ENCODE results near the gene ITPR2.
"Not testable (repeated sequence)": the region's sequence is repeated elsewhere in the genome, so short reads cannot be mapped to it uniquely, and the experiment has no call there.

ITPR2 gene

DNA sequence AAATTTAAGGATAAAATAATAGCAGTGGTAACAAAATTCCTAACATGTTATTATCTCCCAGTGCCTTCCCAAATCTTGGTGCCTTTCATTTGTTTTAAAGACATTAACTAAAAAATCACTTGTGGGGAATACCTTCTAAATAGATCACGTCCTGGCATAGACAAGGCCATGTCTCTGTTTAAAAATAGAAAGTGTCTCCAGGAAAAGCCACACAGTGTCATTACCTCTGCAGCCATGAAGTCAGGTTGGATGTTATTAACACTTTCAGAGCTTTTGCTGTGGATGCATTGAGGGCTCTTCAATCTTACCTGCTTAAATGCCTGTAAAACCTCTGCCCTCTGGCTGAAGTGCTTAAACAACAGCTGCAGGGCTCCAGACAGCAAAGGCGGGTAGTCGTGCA, 211.1 kb downstream of the ITPR2 start:
- no peak for DNase-seq (ENCODE audit: low spot score)

DNA sequence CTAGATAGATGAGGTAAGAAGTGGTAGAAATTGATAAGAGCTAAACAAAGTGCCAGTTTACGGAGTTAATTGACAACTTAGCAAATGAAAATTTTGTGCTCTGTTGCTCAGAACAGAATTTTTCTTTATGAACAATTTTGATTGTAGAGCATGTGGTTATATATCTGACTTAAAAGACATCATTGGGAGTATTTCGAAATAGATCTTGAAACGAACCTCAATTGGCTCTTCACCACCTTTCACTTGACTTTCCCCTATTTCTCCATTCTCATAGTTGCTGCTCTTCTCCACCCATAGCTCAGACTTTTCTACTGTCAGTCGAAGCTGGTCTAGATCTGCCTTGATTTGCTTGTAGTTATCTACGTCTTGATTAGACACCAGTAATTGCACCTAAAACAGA, 212.1 kb downstream of the ITPR2 start:
- DNase-seq (ENCODE audit: low spot score) = no peak

DNA sequence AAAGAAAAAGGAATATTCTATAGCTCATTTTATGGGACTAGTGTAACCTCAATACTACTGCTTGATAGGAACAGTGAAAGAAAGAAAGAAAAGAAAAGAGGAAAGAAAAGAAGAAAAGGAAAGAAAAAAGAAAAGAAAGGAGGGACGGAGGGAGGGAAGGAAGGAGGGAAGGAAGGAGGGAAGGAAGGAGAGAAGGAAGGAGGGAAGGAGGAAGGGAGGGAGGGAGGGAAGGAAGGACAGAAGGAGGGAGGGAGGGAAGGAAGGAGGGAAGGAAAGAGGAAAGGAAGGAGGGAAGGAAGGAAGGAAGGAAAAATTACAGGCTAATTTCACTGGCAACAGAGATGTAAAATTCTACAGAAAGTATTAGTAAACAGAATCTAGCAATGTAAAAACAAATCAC, 215.5 kb downstream of the ITPR2 start:
- no peak for DNase-seq (ENCODE audit: low spot score)

DNA sequence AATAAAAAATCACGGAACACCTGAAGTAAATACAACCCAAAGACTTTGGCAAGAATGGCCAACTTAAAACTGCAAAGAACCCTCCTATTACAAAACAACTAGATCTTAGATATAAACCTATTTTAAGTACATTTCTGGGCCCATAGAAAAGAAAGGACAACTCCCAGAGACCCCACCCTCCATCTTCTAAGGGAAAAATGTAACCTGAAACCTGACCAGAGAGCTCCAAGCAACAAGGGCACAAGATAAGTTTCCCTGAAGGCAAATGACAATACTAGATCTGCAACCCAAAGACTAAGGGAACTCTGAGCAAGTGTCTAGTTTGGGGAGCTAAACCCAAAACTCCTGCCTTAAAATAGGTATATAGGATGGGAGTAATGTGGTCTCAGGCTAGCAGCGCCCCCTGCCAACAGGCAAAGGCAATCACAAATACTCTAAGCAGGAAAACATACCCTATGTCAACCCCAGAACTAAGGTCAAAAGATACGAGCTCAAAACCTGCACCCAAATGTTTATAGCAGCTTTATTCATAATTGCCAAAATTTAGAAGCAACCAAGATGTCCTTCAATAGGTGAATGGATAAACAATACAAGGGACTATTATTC, 218.9 kb downstream of the ITPR2 start:
- no peak for DNase-seq (ENCODE audit: low spot score)

DNA sequence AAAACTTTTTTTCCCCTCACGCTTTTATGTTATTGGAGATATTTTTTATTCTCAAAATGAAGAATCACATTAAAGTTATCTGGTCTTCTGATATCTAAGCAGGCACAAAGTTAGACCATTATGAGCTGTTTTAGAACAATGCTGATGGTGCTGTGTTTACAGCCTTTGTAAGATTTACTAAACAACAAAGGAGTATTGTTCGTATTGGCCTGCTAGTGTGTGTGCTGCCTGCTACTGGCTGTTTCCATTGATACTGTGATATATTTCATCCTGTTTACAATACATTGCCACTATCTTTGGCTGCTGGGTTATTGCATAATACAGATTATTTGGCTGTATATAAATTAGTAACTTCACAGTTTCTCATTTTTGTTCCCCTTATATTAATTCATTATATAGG, 220.8 kb downstream of the ITPR2 start:
- no peak for DNase-seq (ENCODE audit: low spot score)

DNA sequence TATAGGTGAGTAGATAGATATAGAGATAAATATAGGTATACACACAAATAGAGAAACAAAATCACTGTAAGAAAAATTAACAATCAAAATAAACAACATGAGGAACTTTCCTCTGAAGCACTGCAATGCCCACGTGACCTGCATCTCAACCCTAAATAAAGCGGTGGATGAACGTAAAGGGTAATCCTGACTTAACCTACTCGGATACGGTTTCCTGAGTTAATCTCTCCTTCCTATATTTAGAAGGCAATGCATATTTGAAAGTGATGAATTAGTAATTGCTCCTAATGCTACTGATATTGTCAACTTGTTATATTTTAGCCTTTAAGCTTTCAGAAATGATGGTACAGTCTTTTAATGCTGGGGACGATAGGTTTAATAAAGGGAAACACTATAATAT, 221.4 kb downstream of the ITPR2 start:
- DNase-seq (ENCODE audit: low spot score) = no peak

DNA sequence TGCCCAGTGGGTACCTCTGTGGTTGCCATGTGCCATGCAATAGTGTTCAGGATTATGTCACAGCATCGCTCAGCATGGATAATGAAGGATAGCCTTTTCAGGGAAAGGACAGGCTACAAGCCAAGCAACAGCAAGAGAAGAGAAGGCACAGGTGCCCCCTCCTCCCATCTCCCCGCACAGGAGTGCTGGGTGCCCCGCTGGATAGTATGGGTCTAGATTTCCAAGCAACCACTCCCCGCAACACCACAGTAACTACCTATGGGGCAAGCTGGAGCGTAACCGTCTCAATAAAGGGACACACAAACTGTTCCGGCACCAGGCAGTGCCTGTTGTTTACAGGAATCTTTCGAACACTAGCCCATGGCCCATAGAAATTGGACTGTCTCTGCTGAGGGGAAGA, 222.2 kb downstream of the ITPR2 start:
- no peak for DNase-seq (ENCODE audit: low spot score)

DNA sequence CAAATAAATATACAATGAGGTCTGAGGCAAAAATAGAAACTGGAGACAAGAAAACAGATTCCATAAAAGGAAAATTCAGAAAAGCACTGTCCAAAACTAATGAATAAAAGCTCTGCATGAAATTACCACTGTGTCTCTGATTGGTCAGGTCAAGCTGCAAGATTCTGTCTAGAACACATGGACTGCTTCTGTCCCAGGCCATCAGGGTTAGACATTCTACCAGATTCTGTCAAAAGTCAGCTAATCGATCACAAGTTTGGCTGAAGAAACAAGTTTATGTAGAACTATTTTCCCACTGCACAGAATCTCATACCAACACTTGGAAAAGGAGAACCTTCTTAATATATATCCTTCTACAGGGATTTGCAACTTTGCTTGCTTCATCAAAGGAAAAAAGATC, 223.0 kb downstream of the ITPR2 start:
- DNase-seq (ENCODE audit: low spot score) = no peak

DNA sequence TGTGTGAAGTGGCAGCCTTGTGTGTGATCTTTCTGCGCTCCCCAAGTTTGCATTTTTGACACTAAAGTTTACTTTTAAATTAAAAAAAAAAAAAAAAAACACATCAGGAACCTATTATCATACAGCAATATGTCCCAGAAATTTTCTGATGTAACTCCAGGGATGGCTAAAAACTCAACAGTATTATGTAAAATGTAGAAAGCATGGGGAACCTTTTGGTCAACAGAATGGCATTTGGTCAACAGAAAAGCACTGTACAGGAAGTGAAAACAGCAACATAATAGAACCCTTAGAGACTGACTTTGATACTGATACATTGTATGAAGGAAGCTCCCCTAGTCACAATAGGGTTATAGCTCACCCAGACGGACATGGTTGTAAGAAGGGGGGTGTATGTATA, 224.3 kb downstream of the ITPR2 start:
- DNase-seq (ENCODE audit: low spot score) = no peak

DNA sequence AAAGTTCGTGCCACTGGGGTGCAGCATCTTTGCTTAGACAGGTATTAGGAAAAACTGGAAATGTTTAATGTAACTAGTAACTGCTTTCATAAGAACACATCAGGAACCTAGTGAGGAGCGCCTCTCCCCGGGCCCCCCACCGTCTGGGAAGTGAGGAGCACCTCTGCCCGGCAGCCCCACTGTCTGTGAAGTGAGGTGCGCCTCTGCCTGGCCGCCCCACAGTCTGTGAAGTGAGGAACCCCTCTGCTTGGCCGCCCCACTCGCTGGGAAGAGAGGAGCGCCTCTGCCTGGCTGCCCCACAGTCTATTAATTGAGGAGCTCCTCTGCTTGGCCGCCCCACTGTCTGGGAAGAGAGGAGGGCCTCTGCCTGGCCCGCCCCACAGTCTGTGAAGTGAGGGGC, 224.7 kb downstream of the ITPR2 start:
- DNase-seq (ENCODE audit: low spot score) = no peak

DNA sequence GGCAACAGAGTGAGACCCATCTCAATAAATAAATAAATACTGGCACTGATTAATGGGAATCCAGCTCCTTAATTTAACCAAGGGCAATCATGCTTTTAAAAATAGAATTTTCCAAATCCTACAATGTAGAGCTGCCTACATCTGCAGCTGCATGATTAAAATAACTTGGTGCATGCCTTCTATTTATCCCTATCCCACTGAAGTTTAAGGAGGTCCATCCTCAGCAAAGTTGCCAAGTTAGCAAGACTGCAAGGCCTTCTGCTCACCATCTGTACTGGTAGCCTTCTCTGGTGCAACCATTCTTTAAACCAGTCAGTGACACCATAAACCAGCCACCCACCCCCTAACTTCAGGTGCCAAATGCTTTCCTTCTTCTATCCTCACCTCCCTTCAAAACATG, 226.1 kb downstream of the ITPR2 start:
- no peak for DNase-seq (ENCODE audit: low spot score)

DNA sequence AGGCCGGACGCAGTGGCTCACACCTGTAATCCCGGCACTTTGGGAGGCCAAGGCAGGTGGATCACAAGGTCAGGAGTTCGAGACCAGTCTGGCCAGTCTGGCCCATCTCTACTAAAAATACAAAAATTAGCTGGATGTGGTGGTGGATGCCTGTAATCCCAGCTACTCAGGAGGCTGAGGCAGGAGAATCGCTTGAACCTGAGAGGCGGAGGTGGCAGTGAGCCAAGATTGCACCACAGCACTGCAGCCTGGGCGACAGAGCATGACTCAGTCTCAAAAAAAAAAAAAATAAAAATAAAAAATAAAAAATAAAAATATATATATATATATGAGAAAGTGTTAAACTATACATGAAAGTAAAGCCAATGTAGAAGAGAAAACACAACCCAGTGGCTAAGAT, 228.2 kb downstream of the ITPR2 start:
- not testable (repeated sequence) for DNase-seq (ENCODE audit: low spot score)

DNA sequence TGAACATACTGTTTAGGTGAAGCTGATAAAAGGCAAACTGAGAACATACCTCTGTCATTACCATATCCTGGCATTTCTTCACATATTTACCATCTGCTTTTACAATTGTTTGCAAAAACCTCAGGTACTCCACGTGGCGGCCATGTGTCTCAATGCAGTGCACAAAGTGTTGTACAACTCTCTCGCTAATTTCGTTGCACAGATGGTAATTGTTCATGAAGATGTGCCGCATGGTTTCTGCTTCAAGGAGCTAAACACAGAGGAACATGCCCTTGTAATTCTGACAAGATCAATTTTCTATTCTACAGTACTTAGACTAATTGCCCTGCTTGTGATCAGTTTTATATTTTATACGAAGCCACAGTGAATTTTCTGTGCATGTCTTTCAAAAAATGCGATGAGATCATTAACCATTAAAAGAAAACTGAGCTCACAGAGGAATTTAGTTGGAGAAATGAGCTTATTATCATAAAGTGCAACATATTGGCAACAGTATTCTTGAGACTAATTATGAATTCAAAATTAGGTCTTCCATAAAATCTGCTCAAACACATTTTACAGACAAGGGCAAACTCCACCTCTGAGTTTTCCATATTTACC, 233.8 kb downstream of the ITPR2 start:
- no peak for DNase-seq (ENCODE audit: low spot score)

DNA sequence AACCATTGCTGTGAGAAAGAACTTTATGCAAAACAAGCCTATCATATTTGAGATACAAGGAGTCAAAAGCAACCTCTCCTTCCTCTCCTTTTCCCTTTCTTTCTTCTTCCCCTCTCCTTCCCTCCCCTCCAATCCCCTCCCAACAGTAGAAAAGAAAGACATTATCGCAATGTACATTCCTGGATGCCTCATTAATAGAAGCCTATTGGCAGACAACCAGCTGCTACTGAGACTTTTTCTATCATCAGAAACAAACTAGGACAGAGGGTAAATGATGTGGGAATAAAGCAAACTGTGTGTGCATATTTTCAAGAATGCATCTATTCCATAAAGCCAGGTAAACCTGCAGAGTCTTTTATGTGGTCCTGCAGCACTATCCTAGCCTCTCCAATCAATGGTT, 237.2 kb downstream of the ITPR2 start:
- DNase-seq (ENCODE audit: low spot score) = no peak

DNA sequence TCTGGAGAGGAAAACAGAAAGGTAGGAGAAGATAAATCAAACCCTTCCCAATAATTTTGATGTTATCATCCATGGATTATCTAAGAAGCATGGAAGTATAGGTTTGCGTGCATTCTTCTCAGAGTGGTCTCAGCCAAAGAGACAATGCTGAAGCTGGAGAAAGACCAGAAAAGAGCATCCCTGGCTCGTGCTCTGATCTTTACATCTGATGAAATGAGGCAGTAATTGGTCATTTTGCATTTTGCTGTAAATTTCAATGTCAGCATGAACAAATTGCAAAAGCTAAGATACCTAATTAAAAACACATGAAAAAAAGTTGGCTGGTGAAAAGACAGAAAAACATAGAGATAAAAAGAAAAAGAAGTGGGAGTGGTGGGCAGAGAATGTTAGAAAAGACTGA, 252.4 kb downstream of the ITPR2 start:
- no peak for DNase-seq (ENCODE audit: low spot score)

DNA sequence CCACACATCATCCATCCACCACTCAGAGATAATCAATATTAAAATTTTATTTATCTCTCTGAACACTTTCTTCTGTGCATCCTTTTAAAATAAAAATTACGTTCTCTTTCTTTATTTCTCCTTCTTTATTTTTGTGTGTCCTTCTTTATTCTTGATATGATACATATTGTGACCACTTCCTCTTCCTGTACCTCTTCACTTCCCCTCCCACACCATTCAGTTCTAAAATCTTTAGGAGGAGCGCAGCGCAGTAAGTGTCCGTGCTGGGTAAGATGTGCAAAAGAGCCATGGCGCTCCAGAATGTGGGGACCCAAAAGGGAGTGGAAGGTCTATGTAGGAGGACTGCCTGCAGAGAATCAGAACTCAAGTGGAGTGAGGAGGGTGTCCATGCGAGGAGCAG, 256.7 kb downstream of the ITPR2 start:
- no peak for DNase-seq (ENCODE audit: low spot score)

DNA sequence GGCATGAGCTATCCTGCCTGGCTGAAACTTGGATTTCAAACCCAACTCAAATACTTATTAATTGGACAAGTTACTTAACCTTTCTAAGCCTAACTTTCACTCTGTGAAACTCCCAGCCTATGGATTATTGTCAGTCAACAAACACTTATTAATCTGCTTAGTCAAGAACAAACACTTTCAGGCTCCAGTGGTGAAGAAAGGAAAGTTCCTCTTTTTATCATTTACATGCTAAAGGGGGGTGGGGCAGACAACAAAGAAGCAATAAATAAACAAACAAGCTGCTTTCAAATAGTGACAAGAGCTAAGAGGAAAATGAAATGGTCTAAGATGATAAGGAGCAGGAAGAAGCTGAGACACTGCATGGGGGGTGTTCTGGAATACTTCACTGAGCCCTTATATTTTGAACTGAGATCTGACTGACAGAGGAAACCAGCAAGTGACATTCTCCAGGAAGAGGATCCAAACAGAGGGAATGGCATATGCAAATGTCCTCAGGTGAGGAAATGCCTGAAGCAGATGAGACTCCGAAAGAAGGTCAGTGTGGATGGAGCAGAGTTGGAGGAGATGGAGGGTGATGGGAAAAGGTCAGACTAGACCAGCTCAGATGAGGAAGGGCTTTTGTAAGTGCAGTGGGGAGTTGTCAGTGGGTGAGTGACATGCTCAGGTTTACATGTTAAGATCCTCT, 259.6 kb downstream of the ITPR2 start:
- DNase-seq (ENCODE audit: low spot score) = no peak

DNA sequence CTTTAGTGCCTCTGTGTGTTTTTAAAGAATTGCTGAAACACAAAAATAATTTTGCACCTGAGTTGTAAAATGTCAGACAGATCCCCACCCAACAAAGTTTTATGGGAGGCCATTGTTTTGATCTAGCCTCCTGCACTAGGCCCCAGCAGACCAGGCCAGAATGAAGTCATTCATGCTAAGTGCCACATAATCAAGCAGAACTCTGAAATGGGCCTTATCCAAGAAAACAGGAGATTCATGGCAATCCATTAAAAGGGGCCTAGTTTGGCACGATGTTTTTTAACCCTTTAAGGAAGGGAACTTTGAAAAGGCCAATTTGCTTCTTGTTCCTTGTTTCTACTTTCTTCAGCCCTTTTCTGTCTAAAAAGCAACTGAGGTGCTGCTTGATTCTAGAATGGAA, 260.9 kb downstream of the ITPR2 start:
- DNase-seq (ENCODE audit: low spot score) = no peak

DNA sequence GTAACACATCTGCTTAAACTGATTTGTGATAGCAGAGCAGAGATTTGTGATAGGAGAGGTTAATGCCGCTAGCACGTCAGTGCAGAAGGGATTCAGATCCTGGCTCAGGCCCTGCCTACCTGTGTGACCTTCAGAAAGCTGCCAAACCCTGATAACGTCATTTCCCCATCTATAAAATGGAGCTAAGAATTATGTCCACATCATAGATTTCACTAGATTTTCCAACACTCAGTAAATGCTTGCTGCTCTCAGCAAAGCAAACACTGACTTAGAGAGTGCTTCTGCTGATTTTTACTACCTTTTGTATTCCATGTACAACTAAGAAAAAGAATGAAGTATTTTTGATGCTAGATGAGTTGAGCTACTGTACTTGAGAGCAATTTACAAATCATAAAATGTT, 261.4 kb downstream of the ITPR2 start:
- DNase-seq (ENCODE audit: low spot score) = no peak

DNA sequence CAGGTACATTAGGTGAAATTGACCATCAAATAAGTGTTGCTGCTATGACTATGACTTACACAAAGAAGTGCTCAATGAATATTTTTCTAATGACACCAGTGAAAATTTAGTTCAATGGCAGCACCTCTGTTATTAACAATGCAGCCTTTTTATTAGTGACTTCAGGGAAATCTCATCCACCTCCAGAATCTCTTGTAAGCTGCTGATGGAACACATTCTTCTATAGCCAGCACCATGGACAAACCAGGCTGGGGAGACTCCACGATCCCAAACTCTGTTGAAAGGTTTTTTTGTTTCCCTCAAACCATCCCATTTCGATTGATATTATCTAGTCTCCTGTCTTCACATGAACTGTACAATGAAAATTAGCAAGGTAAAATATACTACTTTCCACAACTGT, 265.9 kb downstream of the ITPR2 start:
- no peak for DNase-seq (ENCODE audit: low spot score)

DNA sequence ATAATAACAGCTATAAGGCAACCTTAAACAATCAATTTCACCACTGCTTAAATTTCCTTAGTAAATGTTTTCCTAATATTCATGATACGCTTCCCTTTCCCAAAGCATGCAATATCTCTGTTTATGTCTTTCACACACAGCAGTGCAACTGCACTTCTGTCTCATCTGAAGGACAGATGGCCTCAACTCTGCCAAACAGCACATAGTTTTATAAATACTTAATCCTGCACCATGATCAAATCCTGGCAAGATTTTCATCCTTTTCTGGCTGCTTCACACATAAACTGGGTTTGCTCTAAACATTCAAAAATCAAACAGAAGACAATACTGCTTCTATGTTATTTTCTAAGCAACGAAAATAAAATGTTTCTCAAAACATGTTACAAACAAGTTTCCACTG, 266.3 kb downstream of the ITPR2 start:
- DNase-seq (ENCODE audit: low spot score) = peak; percentile 5

DNA sequence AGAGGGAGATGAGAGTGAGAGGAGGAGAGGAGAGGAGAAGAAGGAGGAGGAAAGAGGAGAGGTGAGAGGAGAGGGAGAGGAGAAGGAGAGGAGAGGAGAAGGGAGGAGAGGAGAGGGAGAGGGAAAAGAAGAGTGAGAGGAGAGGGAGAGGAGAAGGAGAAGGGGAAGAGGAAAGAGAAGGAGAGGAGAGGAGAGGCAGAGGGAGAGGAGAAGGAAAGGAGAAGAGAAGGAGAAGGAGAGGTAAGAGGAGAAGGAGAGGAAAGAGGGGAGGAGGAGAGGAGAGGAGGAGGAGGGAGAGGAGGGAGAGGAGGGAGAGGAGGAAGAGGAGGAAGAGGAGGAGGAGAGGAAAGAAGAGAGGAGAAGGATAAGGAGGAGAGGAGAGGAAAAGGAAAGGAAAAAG, 266.8 kb downstream of the ITPR2 start:
- no peak for DNase-seq (ENCODE audit: low spot score)

DNA sequence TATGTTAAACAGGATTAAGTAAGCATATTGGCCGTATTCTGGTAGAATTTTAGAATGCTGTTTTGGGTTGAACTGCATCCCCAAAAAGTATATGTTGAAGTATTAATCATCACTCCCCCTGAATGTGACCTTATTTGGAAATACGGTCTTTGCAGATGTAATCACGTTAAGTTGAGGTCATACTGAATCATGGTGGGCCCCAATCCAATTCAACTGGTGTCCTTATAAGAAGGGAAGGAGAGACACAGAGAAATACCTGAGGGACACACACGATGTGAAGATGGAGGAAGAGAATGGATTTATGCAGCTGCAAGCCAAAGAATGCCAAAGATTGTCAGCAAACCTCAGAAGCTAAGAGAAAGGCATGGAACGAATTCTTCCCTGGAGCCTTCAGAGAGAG, 268.6 kb downstream of the ITPR2 start:
- DNase-seq (ENCODE audit: low spot score) = no peak

DNA sequence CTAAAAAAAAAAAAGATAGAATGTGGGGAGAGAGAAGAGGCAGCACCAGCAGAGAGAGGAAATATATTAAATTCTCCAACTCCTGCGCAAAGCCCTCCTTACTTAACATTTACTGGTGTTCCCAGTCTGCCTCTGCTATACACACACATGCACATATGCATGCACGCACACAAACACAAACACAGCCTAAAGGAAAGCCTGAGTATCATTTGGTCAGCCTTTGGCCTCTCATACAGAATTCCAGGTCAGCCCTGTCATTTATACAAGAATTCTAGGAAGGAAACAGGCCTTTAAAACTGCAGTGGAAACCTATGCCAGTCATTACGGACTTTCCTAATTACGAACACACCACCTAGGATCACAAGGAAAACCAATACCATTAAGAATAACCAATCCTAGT, 269.4 kb downstream of the ITPR2 start:
- DNase-seq (ENCODE audit: low spot score) = no peak
